NCI-H2029 (cell line): Measurements from ENCODE around the gene ATR.
"Not testable (repeated sequence)": the region's sequence is repeated elsewhere in the genome, so short reads cannot be mapped to it uniquely, and the experiment has no call there.

Source experiments
- DNase-seq: peaks from one replicate; lab custom pipeline; 2025; lab: John Stamatoyannopoulos, UW

The ATR gene

GRCh38 chr3:142578329-142579223, at the start of gene ATR:
Gene ATR (minus strand): TSS chr3:142578733. CDS start chr3:142578704, 29 bp downstream.
- DNase-seq, result peak; percentile 98

- DNase-seq, result no peak
Measured at GRCh38 chr3:142626971-142627370, 48.4 kb upstream of the ATR start.

- no peak for DNase-seq
Measured at GRCh38 chr3:142625153-142625440, 46.6 kb upstream of the ATR start.

- DNase-seq, result no peak
Measured at GRCh38 chr3:142624341-142625152, 46.0 kb upstream of the ATR start.

- DNase-seq, result no peak
Measured at GRCh38 chr3:142623194-142623593, 44.7 kb upstream of the ATR start.

- no peak for DNase-seq
Measured at GRCh38 chr3:142622405-142622804, 43.9 kb upstream of the ATR start.

- peak; percentile 90 for DNase-seq
Measured at GRCh38 chr3:142618917-142619461, 40.5 kb upstream of the ATR start.

GRCh38 chr3:142615171-142615570, 36.6 kb upstream of the ATR start:
- no peak for DNase-seq

- DNase-seq, result no peak
Measured at GRCh38 chr3:142614059-142614626, 35.6 kb upstream of the ATR start.

- no peak for DNase-seq
Measured at GRCh38 chr3:142613491-142613890, 35.0 kb upstream of the ATR start.

- DNase-seq, result no peak
Measured at GRCh38 chr3:142611206-142611605, 32.7 kb upstream of the ATR start.

- DNase-seq, result no peak
Measured at GRCh38 chr3:142609136-142609535, 30.6 kb upstream of the ATR start.

- DNase-seq, result no peak
Measured at GRCh38 chr3:142608631-142609030, 30.1 kb upstream of the ATR start.

- no peak for DNase-seq
Measured at GRCh38 chr3:142604940-142605339, 26.4 kb upstream of the ATR start.

- not testable (repeated sequence) for DNase-seq
Measured at GRCh38 chr3:142603386-142603705, 24.8 kb upstream of the ATR start.

- DNase-seq, result no peak
Measured at GRCh38 chr3:142602619-142603385, 24.3 kb upstream of the ATR start.

- no peak for DNase-seq
Measured at GRCh38 chr3:142601713-142602112, 23.2 kb upstream of the ATR start.

GRCh38 chr3:142597906-142598305, 19.4 kb upstream of the ATR start:
- peak; percentile 23 for DNase-seq

GRCh38 chr3:142596726-142597088, 18.2 kb upstream of the ATR start:
- no peak for DNase-seq

GRCh38 chr3:142595951-142596725, 17.6 kb upstream of the ATR start, which contains the start of gene PLS1:
Gene PLS1 (plus strand): TSS chr3:142596393. CDS start chr3:142664238, 67,845 bp downstream.
- peak; percentile 91 for DNase-seq

GRCh38 chr3:142595581-142595950, 17.0 kb upstream of the ATR start:
- peak; percentile 29 for DNase-seq
